GM12874 (cell line): ENCODE results near the gene STARD5.

Experiments used
- CTCF ChIP-seq: IDR thresholded peaks from 2 replicates; pipeline ENCODE4 v1.5.1; 2011; ENCODE audit warnings: low read depth, mild to moderate bottlenecking, control low read depth, low read length, moderate library complexity; ENCODE audit not compliant: insufficient read depth

STARD5 gene

GRCh38 chr15:81270781-81271491 lies 53.0 kb downstream of the STARD5 start:
- no peak for TF ChIP-seq CTCF

- TF ChIP-seq CTCF: no peak
These were observed 53.8 kb downstream of the STARD5 start for GRCh38 chr15:81270188-81270587.

GRCh38 chr15:81268881-81269601 lies 54.9 kb downstream of the STARD5 start:
- TF ChIP-seq CTCF: no peak

GRCh38 chr15:81268340-81268739 lies 55.6 kb downstream of the STARD5 start:
- no peak for TF ChIP-seq CTCF

- peak; percentile 94 for TF ChIP-seq CTCF
These were observed 57.8 kb downstream of the STARD5 start for GRCh38 chr15:81265944-81266775.

GRCh38 chr15:81265256-81265943 lies 58.5 kb downstream of the STARD5 start:
- no peak for TF ChIP-seq CTCF
